CD4-positive, alpha-beta T cell treated with Interferon alpha-2 for 1 hour (primary cell): ENCODE measurements around the gene ANAPC10.
"Not testable (repeated sequence)": the region's sequence is repeated elsewhere in the genome, so short reads cannot be mapped to it uniquely, and the experiment has no call there.

Experiments
- DNase-seq, 2 donors: peaks; one replicate each; pipeline ENCODE4 v3.0.0-alpha.2; 2020 to 2022

ANAPC10 gene

DNA sequence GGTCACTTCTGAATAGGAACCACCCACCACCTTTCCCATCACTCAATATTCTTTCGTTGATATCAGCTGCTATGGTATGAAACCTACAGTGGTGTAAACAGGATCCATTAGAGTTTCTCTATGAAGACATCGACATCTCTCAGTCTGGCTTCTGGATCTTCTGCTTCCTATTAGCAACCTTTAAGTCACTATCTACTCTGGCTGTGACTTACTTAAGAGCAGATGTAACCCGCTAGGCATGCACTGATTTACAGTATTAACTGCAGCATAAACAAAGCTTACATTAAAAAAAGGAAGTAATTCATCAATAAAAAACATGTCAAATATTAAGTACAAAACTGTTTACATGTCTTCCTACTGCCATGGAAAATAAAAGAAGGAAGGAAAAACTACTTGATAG is 96.4 kb downstream of the ANAPC10 start:
- DNase-seq: no peak

DNA sequence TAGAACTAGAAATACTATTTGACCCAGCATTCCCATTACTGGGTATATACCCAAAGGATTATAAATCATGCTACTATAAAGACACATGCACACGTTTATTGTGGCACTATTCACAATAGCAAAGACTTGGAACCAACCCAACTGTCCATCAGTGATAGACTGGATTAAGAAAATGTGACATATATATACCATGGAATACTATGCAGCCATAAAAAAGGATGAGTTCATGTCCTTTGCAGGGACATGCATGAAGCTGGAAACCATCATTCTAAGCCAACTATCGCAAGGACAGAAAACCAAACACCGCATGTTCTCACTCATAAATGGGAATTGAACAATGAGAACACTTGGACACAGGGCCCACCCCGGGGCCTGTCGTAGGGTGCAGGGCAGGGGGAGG is 97.3 kb downstream of the ANAPC10 start:
- not testable (repeated sequence) for DNase-seq

DNA sequence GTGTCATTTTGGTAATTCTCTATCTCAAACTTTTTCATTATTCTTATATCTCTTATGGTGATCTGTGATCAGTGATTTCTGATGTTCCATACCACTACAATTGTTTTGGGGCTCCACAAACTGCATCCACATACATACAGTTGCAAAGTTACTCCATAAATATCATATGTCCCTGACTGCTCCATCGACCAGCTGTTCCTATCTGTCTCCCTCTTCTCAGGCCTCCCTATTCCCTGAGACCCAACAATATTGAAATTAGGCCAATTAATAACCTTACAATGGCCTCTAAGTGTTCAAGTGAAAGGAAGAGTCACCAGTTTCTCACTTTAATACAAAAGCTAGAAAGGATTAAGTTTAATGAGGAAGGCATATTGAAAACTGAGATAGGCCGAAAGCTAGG is 108.7 kb downstream of the ANAPC10 start:
- DNase-seq: no peak

- DNase-seq: no peak
Measured at GRCh38 chr4:144985531-144985930, 112.5 kb downstream of the ANAPC10 start.

DNA sequence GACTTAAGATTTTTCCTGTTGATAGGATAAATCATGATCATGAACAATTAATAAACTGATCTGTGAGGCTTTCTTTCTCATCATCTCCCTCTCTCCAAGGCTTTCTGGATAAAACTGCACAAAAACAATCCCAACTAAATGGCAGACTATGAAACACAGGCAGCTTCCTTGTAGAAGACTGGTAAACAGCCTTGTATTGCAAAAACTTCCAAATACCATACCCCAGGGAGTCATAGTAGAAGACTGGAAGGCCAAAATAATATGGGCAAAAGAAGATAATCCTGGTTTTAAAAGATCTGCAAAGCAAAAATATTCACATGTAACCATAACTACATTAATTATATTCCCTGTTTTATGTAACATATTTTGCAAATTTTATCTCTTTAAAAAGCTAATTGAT is 113.0 kb downstream of the ANAPC10 start:
- no peak for DNase-seq

GRCh38 chr4:144984241-144984640 is 113.8 kb downstream of the ANAPC10 start:
- DNase-seq: no peak

DNA sequence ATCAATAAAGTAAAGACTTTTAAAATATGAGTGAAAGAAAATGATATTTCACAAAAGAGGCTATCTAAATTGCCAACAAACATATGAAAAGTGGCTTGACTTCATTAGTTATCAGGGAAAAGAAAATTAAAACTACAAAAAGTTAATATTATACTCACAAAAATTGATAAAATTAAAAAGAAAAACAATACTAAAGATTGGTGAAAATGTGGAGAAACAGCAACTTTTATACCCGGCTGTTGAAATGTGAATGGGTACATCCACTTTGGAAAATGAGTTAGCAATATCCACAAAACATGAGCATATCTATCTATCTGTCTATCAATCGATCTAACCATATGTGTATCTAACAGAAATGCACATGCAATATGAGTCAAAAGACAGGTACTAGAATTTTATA is 122.3 kb downstream of the ANAPC10 start:
- no peak for DNase-seq

DNA sequence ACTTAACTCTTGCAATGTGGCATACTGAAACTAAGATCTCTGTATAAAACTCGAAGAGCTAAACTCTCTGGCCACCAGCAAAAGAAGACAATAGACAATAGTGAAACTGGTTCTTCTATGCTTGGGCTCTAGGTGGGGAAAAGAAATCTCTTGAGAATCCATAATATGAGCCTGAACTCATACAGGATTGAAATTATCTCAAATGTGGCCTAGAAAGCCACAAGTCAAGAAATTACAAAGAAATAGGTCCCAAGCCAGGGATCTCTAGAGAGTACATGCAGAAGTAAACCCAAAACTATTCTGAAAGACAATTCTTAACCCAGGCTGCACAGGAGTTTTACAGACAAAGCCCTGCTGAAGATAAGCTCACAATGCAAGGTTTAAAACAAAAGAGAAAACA is 127.4 kb downstream of the ANAPC10 start:
- no peak for DNase-seq

DNA sequence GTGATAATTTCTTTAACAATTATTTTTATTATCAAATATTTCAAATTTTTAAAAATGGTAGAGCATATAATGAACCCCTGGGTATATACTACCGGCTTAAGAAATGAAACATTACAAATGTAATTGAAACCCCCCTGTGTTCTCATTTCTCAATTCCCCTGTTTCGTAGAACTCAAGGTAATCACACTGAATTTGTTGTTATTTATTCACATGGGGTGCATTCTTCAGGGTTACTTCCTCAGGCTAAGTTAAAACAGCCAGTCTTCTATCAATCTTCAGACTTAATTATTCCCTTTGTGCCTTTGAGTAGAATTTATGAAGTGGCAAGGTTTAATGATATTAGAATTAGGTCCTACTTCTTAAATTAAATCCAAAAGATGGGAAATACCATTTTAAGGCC is 128.2 kb downstream of the ANAPC10 start:
- DNase-seq: no peak

- DNase-seq: no peak
Measured at GRCh38 chr4:144968606-144969005, 129.4 kb downstream of the ANAPC10 start.

DNA sequence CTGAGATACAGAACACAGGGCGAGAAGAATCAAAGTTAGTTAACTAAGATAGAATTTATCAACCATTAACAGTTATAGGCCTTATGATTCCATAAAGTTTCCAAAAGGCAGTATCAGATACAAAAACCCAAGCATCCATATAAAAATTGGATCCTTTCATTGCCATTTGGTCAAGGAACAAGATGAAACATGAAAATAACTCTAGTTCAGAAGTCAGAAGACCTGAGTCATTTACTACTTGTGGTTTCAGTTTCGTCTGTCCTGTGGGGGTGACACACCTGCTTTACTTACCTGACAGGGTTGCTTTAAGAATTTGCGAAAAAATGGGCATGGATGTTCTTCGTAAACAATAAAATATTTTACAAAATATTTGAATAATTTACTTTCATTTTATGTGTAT is 130.8 kb downstream of the ANAPC10 start:
- no peak for DNase-seq

DNA sequence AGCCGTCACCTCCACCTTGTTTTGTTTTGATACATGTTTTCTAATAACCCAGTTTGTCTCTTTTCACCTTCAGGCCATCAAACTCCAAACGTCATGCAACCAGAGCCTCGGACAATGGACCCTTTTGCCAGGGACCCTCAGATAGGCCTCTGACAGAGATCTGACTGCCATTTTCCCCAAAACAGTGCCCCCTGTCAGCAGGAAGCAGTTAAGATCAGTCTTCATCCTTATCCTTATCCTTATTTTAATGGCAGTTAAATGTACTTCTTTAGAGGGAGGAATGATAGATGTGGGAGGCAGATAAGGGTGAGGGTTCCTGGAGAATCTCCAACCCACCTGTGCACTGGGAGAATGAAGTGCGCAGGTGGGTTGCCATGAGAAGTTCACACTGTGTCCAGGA is 135.7 kb downstream of the ANAPC10 start:
- DNase-seq: no peak

DNA sequence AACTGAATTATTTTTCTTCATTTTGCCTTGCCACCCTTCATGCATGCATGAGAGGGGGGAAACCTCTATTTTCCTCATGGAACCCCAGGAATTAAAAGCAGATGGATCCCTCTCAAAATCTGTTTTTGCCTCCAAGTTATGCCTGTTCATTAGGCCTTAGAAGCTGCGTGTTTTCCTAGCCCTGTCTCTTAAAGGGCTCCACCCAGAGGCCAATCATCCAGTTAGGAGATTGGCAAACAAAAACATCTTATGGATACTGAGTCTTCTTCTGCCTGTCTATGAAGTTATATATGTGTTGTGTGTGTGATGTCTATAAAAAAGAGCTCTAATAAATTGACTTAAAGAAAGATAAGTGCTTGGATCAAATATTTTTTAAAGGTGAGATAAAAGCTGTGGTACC is 142.9 kb downstream of the ANAPC10 start:
- DNase-seq: no peak

DNA sequence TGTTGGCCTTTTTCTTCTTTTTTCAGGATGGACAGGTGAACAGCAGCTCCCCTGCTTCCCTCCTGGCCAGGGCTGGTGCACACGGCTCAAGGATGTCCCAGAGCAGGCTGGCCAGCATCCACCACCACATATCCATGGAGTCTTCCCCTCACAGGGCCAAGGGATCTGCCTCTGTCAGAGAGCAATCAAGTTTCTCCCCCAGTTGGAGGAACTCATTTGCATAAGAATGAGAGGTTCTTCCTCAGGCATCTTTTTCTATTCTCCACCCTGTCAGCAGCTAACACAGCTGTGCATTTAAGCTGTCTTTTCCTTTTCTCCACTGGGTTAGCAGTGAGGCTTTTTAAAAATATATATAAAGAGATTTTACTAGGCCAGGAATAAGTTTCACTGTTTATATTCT is 143.8 kb downstream of the ANAPC10 start:
- no peak for DNase-seq

DNA sequence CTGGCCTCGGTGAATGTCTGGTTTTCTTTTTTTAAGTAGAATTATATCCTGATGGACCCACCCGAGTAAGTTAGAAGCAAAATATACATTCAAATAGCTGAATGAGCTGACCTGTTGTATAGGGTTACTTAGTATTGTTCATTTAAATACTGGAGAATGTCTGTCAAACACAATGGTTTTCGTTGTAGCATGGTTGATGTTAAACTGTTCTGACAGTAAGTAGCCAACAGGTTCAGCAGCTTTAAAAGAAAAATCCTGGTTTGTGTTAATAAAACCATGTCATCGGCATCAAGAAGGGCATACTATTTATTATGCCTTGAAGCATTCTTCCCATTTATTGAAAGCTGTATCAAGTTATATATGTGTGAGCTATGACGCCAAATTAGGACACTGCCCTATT is 149.6 kb downstream of the ANAPC10 start:
- no peak for DNase-seq

DNA sequence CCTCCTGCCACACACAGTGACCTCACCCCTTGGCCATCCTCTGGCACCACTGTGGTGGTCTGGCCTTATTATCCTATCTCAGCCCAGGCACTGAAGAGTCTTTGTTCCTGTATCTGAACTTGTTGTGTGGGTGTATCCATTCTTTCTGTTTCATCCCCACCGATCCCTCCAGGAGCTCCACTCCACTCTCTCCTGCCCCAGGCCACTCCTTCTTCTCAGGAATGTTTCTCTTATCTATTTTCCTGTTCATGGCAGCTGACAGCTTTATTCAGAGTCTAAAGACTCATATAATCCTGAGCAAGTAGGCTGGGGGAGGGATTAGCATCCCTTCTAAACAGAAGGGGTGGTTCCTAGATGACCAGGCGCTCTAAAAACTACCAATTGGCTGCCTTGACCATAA is 150.0 kb downstream of the ANAPC10 start:
- no peak for DNase-seq
